Coronary artery (tissue), 2 donors: ENCODE data around the gene GCGR.

Experiments used
- DNase-seq: peaks from one replicate; pipeline ENCODE4 v3.0.0-alpha.2; 2017; ENCODE audit warnings: low spot score
- H3K27ac ChIP-seq, 2 donors: fragments of 200-600 bp; sonication (generic); one replicate each; pipeline ENCODE4 v1.5.1; 2016 to 2019
- H3K4me3 ChIP-seq: fragments of 200-600 bp; sonication (generic); 2 replicates; pipeline ENCODE4 v1.5.1; 2016; ENCODE audit warnings: mild to moderate bottlenecking, moderate library complexity
- TF ChIP-seq, protein P1 (sequence below): fragments of 200-600 bp; sonication (generic); IDR thresholded peaks from one replicate; pipeline ENCODE4 v1.5.1; 2019; ENCODE audit warnings: antibody characterized with exemption

Gene GCGR

DNA sequence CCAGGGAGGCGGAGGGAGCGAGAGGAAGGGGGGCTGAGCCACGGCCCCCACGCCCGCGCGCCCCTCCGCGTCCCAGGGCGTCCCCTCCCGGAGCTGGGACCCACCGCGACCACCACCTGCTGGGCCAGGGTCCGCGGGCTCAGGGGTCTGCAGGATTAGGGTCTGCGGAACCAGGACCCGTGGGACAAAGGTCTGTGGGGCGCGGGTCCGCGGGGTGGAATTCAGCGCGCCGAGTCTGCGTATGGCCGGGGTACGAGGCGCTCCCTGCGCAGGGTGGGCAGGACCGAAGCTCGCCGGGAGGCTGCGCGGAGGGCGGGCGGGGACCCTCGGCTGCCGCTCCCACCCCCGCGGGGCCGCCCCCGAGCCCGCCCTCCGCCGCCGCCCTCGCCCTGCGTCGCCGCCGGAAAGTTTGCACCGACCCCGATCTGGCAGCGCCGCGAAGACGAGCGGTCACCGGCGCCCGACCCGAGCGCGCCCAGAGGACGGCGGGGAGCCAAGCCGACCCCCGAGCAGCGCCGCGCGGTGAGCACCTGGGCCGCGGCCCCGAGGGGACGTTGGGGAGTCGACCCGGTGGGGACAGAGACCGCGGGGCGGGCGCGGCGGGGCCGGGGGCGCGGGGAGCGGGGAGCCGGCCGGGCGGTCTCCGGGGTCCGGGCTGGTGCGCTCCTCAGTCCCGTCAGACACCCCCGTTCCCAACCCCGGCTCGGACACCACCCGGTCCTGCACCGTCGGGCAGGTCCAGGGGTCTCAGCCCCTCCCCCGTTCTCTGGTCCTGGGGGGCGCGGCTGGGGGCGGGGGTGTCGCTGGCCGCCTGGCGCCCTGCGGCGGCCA, at the start of gene GCGR:
Gene GCGR, plus strand, starts transcription at position 423 of the 831 bp plus-strand sequence. CDS start 4,869 bp downstream, outside the sequence.
- H3K4me3 ChIP-seq: peak within 1 kb of the TSS; percentile 57
- no peak for DNase-seq

DNA sequence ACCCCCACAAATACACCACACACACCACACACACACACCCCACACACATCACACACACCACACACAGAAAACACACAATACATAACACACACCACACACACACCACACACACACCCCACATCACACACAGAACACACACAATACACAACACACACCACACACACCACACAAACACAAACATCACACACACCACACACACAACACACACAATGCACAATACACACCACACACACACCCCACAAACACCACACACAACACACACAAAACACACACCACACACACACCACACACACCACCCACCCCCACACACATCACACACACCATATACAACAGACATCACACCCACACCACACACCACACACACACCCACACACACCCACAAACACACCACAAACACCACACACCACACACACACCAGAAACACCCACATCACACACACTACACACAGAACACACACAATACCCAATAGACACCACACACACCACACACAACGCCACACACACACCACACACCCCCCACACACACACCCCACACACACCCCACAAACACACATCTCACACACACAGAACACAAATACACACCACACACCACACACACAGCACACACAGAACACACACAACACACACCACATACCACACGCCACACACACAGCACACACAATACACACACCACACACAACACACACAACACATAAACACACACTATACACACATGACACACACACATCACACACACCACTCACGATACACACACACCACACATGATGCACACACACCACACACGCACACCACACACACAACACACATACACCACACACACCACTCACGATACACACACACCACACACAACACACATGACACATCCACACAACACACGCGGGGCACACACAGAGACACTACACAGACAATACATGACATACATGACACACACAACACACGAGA, 11.0 kb upstream of the GCGR start:
- H3K4me3 ChIP-seq: no peak overlapping the region
- H3K27ac ChIP-seq: no peak overlapping the region
- no peak for DNase-seq
- TF ChIP-seq, protein P1, sequence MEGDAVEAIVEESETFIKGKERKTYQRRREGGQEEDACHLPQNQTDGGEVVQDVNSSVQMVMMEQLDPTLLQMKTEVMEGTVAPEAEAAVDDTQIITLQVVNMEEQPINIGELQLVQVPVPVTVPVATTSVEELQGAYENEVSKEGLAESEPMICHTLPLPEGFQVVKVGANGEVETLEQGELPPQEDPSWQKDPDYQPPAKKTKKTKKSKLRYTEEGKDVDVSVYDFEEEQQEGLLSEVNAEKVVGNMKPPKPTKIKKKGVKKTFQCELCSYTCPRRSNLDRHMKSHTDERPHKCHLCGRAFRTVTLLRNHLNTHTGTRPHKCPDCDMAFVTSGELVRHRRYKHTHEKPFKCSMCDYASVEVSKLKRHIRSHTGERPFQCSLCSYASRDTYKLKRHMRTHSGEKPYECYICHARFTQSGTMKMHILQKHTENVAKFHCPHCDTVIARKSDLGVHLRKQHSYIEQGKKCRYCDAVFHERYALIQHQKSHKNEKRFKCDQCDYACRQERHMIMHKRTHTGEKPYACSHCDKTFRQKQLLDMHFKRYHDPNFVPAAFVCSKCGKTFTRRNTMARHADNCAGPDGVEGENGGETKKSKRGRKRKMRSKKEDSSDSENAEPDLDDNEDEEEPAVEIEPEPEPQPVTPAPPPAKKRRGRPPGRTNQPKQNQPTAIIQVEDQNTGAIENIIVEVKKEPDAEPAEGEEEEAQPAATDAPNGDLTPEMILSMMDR: no peak

More for the DNA sequence above, at the start of gene GCGR:
- no peak within 1 kb of the TSS for H3K27ac ChIP-seq
- TF ChIP-seq, protein P1: no peak

DNA sequence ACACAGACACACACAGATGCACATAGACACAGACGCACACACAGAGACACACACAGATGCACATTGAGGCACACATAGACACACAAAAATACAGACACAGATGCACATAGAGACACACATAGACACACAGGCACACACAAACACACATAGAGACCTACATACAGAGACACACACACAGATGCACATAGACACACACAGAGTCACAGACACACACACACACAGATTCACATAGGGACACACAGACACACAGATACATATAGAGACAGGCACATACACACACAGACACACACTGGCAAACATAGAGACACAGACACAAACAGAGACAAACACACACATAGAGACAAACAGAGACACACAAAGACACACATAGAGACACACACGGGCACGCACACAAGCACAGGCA, 9.9 kb upstream of the GCGR start:
- TF ChIP-seq, protein P1: no peak
- no peak for DNase-seq
- H3K27ac ChIP-seq: no peak overlapping the region

DNA sequence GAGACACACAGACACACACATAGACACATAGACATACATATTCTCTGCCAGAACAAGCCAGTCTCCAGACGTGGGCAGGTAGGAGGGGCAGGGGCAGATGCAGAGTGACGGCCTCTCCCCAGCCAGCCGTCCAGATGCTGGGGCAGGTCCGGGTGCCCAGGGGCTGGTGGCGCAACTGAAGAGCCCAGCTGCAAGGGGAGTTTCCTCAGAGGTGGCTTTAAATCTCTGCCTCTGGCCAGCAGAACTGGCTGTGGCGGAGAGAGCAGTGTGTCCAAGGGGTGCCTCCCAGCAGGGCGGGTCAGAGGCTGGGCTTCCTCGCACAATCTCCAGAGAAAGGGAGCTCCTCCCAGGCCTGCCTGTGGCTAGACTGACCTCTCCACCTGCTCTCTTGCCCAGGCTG, 9.4 kb upstream of the GCGR start:
- TF ChIP-seq, protein P1: no peak
- H3K4me3 ChIP-seq: no peak overlapping the region
- no peak for DNase-seq
- no peak overlapping the region for H3K27ac ChIP-seq

More for the DNA sequence above, 9.9 kb upstream of the GCGR start:
- no peak overlapping the region for H3K4me3 ChIP-seq

DNA sequence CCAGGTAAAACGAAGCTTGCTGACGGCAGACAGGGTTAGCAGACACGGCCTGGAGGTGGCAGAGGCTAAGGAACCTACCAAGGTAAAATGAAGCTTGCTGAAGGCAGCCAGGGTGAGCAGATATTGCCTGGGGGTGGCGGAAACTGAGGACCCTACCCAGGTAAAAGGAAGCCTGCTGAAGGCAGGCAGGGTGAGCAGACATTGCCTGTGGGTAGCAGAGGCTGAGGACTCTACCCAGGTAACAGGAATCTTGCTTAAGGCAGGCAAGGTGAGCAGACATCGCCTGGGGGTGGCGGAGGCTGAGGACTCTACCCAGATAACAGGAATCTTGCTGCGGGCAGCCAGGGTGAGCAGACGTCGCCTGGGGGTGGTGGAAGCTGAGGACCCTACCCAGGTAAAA, 2.6 kb upstream of the GCGR start:
- Histone ChIP-seq H3K27ac (no peak overlapping the region), H3K4me3 (no peak overlapping the region)
- no peak for DNase-seq
- TF ChIP-seq, protein P1: no peak

DNA sequence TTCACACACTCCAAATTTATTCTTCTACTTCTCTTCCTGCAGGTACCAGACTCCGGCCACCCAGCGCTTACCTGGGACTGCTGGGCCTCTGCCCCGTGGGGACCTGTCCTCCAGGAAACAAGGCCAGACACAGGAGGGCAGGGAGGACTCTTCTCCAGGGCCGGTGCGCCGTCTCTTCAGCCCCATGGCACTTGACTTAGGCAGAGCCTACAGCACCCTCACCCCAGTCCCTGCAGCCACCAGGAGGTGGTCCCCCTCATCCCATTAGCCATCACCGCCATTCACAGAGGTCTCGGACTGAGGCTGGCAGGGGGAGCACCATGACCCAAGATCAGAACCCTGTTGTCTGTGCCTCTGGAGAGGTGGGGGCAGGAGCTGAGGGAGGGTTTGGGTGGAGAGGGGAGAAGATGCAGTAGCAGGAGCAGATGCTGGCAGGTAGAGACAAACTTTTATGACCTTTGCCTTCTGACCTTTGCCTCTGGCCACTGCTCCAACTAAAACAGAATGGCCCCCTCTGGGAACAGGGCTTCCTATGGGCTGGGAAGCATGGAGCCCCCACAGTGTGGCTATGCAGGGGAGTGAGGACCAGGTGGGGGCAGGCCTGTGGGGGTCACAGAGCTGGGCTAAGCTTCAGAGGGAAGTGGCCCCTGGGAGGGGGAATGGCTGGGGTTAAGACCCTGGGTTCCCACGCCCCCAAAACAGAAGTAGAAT, 1.7 kb upstream of the GCGR start:
- no peak for DNase-seq
- Histone ChIP-seq H3K4me3 (no peak overlapping the region), H3K27ac (no peak overlapping the region)
- TF ChIP-seq, protein P1: no peak
